ENCODE measurements around the gene NDUFB6.
"Not testable (repeated sequence)": the region's sequence is repeated elsewhere in the genome, so short reads cannot be mapped to it uniquely, and the experiment has no call there.

The NDUFB6 gene

DNA sequence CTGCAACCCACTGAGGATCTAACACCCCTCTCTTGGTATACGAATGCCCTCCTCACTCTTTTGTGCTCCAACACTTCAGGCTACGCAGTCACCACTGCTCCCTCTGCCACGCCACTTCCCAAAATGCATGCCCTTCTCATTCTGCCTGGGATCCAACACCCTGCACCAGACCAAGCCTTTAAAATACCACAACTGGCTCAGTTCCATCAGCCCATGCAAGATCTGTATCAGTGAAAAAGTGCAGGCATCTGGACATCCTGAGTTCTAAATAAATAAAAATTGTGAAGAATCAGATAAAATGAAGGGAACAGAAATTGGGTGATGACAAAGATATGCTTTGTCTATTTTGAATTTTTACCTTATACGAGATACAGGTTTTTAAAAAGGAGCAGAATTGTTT lies 2.7 kb downstream of the NDUFB6 start:
- FAIRE-seq: no peak

DNA sequence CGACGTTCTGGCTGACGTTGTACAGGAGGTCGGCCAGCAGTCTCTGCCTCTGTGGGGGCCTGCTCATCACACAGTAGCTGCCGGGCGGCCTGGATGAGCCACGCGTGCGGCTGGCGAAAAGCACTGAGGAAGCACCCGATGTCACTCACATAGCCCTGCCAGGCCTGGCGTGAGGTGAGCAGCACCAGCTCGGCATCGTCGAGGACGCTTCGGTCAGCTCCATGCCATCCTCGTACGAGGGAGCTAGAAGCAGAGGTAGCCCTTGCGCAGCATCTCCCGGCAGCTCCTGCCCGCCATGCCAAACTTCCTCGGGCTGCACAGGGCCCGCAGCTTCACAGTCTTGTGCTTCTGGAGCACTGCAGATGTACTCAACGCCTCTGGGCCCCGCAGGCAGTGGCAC lies 6.2 kb downstream of the NDUFB6 start:
- FAIRE-seq: no peak

DNA sequence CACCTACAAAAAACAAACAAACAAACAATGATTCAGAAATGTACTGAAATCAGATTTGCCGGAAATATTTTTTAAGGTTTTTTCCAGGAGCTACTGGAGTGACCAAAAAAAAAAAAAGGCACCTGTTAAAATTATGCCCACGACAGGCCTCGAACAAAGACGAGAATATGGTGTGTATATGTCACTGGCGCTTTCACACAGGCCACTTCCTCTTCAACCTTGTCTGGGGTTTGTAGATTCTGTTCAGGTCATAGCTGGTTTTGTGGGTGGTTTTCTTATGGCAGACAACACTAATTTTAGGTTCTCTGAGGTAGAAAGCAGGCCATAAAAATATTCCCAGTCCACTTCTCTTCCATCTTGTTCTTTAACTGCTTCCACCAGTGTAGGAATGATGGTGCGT lies 7.0 kb downstream of the NDUFB6 start:
- no peak for FAIRE-seq

DNA sequence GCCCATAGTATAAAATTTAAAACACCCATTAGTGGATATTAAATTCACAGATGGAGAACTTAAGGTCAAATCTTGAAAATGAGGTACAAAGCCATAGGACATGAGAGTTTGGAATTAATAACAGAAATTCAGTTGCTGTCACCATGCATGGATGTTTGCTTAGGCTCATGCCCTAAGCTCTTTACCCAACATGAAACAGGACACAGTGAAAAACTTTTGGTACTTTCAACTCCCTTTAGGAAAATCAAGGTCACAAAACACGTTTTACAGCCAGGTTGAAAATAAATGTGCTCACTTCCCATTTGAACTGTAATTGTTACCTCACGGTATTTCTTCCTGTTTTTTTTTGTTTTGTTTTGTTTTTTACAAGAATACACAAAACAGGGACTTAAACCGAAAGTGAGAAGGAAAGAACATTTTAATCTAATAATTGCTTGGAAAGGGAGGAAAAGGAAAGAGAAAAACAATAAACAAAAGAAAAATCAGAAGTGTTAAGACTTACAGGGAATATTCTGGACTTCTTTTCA lies 14.5 kb downstream of the NDUFB6 start:
- no peak for FAIRE-seq

DNA sequence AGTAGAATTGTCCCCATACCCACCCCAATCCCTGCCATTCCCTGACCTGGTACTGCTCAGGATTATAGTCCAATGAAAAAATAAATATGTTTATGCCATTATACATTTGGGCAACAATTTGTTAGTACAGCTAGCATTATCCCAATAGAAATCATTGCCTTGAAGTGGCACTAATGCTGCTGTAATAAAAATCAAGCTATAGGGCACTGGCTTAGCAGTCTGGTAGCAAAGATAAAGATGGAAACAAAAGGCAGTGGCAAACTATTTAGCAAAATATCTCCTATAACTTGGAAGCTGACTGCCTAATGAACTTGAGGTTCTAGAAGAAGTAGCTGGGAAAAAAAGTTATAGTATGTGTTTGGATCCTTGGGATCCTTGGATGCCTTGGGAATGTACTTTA lies 18.4 kb downstream of the NDUFB6 start:
- FAIRE-seq: no peak

DNA sequence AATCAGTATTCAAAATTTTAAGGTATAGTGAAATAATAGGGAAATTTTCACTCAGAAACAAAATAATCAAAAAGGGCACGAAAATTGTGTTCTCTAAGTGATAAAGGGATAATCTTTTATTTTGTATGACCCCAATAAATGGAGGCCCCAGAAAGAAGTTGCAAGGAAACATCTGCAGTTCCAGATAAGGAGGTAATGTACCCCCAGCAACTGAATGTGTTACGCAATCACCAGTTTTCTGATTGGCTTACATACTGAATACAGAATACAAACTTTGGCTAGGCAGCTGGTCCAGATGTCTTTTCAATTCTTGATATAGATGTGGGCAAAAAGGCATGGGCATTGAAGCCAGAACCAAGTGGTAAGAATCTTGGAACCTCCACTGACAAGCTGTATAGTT lies 18.9 kb downstream of the NDUFB6 start:
- FAIRE-seq: no peak

DNA sequence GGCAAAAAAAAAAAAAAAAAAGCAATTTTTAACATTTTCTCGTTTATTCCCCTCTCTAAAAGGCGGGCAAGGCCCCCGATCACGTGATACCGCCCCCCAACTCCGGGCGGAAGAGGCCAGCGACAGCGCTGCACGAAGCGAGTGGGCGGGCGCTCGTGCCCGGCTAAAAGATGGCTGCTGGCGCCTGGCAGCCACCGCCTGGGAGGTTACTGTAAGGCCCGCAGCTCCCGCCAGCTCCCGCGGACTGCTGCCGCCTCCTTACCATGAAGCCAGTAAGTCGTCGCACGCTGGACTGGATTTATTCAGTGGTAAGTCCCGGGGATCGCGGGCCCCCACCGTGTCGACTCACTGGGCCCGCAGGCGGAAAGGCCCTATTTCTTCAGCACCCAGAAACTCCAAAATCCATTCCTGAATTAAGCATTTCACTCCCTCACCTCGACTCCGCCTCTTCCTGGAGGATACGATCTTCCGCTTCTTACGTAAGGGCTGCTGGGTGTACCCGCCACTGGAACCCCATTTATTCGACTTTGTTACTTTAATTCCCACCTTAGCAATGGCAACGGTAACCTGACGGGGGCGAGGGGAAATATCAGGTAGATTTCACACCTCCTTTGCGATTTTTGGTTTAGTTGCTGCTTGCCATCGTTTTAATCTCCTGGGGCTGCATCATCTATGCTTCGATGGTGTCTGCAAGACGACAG lies 20.6 kb downstream of the NDUFB6 start, which contains the start of the genes SMIM27 and TOPORS:
TSS of gene SMIM27 (plus strand) at position 156 of the 701 bp plus-strand sequence. CDS start at position 264, 108 bp downstream.
TSS of gene TOPORS (minus strand) at position 415 of the 701 bp plus-strand sequence. CDS start at position 265, 150 bp downstream.
- peak; percentile 31 for FAIRE-seq

DNA sequence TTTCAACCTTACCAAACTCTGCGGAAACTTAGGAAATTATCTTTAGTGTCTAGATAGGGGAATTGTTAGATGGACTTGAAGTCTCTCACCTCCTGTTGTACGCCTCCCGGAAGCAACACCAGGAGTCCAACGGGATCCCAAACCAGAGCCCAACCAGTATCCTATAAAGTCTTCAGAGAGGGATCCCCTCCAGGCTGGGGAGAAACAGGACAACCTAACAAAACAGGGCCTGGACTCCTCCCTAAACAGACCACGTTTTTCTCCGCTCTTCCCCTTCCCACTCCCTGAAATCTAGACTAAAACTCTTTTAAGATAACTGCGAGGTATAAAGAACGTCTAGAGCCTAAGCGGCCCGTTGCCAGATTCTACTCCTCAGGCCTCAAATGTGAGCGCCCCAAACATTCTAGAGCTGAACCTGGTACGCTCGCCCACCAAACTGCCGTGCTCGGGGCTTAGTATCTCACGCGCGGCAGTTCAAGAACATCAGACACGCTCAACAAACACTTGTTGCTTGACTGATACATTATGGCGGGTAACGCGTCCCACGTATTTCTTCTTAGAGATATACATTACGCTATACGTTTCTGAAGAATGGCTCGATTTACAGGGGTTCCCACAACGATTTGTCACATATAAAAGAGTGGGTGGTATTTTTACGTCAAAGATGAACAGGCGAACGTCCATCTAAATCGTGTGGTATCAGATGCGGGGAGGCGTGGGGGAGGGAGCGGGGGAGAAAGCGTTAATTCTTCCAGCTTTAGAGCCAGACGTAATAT lies 21.5 kb downstream of the NDUFB6 start:
- no peak for FAIRE-seq

DNA sequence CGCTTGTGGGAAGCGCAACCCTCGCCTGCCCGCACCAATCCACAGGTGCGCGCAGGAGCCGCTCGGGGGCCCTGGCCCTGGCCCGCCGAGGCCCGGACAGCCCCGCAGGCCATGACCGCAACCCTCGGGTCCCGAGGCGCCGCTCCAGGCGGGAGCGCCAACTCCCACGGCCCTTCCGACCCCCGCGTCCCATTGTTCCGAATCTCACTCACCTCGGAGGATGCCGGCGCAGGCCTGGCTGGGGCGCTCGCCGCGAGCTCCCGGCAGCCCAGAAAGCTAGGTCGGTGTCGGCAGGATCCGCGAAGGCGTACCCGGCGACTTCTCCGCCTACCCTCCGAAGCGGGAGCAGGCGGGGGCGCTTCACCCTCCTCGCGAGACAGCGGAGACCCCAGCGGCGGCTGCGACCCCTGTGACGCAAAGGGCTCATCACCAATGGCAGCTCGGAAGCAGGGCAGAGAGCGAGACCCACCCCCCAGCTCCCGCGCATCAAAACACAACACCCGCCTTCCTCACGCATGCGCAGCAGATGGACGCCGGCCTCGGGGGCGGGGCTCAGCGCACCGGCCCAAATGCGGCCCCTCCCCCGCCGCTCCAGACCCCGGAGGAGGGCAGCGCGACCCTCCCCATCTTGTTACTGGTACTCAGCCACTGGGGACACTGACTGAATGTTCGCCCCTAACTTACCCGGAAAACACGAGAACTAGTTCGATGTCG lies 22.2 kb downstream of the NDUFB6 start:
- FAIRE-seq: no peak

DNA sequence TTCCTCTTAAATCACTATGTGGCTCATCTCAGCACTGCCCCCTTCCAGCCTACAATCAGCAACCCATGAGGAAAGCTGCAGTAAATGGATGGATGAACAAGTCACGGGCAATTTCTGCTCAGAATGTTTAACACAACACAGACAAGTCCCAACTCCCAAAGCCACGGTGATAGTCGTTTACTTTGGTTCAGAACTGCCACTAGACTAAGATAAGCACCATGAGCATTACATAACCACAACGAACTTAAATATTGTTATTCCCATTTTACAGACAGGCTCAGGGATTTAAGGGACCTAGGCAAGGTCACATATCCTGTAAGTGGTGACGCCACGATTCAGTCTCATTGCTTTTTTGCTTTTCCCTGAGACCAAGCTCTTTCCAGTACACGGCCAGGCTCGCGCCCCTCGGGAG lies 22.8 kb downstream of the NDUFB6 start:
- no peak for FAIRE-seq

DNA sequence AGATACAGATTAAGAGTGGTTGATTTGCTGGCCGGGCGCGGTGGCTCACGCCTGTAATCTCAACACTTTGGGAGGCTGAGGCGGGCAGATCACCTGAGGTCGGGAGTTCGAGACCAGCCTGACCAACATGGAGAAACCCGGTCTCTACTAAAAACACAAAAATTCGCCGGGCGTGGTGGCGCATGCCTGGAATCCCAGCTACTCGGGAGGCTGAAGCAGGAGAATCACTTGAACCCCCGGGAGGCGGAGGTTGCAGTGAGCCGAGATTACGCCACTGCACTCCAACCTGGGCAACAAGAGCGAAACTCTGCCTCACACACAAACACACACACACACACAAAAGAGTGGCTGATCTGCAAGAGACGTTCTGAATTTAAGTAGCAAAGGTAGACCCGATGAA lies 24.7 kb downstream of the NDUFB6 start:
- not testable (repeated sequence) for FAIRE-seq

DNA sequence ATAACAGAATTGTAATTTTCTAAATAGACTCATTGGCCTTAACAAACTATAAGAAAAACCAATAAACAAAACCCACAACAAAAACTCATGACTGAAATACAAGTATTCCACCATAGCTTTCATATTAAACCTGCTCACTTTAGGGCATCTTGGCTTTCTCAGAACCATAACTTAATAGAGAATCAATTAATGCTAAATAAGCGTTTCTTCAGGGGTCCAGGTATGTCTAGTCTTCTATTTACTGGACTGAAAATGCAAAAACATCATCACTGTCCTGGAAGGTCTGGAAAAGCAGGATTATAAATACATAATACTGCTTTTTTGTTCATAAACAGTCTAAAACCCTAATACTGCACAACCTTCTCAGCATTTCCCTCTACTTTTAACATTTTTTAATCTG lies 27.1 kb downstream of the NDUFB6 start:
- FAIRE-seq: no peak

DNA sequence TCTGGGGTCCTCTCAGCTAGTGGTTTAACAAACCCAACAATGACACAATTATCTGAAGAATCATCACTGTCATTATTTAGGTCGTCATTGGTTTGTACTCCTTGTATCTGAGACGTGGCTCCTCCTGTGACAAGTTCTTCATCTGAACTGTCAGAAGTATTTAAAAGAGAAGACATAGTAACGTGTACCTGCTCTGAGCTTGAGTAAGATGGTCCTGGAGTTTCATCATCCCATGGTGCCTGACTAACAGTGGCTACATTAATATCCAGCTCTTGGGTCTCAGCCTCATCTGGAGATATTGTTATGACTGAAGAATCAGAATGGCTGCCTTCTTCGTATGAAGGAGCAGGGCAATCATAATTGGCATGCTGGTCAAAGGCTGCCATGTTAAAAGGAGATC lies 29.9 kb downstream of the NDUFB6 start:
- FAIRE-seq: no peak

DNA sequence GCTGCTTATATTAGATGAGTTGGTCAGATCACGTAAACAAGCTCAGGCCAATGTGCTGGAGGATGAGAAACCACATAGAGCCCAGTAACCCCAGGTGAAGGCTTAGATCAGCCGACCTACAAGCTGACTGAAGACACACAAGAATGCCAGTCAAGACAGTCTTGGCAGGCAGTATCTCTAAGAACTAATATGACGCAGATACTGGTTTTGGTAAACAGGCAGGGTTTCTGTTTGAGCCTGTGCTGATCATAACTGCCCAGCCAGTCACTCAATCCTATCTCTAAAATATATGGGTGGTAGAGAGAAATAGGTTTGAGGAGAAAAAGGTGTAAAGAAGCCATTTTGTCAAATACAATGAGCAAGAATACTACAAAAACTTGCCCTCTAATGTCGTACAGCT lies 39.1 kb downstream of the NDUFB6 start:
- FAIRE-seq: no peak

DNA sequence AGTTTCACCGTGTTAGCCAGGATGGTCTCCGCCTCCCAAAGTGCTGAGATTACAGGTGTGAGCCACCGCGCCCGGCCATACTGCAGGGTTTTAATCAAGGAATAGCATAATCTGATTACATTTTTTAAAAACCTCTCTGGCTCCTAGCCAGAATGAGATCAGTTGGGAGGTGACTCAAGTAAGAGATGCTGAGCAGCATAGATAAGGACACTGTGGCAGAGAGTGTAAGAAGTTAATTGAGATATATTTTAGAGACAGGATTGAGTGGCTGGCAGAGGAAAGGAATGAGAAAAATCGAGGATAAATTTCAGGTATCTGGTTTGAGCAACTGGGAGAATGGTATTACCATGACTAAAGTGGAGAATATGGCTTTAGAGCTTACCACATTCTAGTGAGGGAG lies 39.6 kb downstream of the NDUFB6 start:
- no peak for FAIRE-seq

DNA sequence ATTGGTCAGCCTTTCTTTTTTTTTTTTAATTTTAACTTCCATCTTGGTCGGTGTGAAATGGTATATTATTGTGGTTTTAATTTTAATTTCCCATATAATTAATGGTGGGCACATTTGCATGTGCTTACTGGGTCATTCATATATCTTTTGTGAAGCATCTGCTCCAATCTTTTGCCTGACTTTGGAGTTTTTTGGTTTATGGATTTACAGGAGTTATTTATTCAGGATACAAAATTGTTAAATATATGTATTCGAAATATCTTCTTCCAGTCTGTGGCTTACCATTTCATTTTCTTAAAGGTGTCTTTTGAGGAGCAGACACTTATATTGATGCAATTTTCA lies 46.3 kb downstream of the NDUFB6 start:
- no peak for FAIRE-seq

DNA sequence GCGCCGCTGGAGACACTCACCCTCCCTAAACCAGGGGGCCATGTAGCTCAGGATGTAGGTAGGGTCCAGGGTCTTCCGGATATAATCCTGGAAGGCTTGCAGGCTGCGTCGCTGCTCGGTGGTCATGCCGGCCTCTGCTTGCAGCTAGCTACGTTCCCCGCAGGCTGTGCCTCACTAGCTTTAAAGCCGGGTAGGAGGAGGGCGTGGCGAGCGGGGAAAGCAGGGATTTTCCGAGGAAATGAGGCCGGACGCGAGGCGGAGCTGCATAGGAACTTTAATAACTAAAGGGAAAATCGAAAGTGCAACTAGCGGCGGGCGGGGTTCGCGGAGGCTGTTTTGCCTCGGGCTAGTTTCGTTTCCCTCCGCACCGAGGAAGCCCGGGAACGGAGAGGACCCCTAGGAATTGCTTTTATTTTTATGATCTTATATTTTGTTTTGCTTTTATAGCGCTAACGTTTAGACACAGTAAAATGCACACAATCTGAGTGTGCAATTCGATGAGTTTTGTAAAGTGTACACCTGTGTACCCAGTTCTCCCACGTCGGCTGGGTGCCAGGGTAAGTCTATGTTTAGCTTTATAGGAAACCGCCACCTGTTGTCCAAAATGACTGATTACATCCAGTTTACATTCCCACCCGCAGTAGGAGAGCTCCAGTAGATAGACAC lies 46.8 kb downstream of the NDUFB6 start, which contains the start of gene RIGI:
TSS of gene RIGI (minus strand) at position 156 of the 666 bp plus-strand sequence. CDS start at position 126, 30 bp downstream.
- FAIRE-seq: no peak

DNA sequence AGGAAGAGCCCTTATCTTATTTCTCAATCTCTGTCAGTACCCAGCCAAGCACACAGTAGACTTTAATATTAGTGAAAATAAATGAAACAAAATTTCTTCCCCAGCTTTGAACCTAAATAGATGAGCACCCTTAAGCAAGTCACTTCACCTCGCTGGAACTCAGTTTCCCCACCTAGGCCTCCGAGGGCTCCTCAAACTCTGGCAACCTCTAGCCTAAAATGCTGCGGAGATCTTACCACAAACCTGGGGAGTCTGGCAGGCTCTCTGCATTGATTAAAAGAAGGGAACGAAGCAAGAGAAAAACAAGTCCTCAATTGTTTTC lies 47.3 kb downstream of the NDUFB6 start:
- FAIRE-seq: no peak

DNA sequence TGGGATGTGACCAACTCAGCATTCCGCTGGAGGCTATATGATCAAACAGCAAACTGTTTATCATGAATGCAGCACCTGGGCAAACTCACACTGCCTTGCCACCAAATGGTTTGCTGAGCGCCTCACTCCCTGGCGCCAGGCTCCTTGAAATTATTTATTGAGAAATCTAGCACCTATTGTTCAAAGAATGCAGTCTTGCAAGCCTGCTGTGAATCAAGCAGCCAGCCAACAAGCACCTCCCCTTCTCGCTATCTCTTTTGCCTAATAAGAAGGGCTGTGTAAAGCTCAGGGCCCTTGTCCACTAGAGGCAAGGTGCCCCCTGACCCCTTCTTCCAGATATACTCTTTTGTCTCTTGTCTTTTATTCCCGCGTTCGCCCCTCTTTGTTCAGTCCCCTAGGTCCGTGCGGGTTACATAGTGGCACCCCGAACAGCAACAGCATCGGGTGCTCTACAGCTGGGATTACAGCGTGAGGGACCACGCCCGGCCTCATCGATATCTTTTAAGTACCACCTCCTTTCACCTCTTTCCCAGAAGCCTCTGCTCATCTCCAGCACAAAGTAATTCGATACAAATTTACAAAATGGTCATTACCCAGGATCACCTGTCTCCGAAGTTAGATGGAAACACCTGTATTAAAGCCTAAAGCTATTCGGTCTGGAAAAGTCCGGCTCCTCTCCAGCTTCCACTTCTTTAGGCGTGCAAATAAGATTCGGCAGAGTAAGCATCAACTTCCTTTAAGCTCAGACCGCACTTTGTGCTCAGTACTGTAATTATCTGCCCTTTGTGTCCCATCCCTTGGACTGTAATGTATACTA lies 47.9 kb downstream of the NDUFB6 start:
- FAIRE-seq: no peak

DNA sequence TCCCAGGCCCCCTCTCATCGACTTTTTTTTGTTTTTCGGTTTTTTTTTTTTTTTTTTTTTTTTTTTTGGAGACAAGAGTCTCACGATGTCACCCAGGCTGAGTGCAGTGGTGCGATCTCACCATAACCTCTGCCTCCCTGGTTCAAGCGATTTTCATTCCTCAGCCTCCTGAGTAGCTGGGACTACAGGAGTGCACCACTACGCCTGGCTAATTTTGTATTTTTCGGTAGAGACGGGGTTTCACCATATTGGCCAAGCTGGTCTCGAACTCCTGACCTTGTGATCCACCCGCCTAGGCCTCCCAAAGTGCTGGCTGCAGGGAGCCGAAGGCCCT lies 48.4 kb downstream of the NDUFB6 start:
- FAIRE-seq: not testable (repeated sequence)

DNA sequence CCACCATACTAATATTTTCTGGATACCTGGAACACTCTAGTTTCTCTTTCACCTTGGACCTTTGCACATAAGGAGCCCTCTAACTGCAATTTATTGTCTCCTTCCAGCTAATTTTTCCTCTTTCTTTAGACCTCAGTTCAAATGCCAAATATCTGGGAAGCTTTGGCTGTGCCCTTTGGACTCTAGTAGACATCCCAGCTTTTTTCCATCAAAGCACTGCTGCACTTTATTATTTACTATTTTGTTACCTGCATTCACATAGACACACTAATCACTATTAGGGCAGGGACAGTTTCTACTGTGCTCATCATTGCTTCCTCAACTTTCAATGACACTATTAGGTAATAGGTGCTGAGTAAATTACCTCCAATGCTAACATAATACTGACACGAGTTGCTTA lies 49.0 kb downstream of the NDUFB6 start:
- FAIRE-seq: no peak

DNA sequence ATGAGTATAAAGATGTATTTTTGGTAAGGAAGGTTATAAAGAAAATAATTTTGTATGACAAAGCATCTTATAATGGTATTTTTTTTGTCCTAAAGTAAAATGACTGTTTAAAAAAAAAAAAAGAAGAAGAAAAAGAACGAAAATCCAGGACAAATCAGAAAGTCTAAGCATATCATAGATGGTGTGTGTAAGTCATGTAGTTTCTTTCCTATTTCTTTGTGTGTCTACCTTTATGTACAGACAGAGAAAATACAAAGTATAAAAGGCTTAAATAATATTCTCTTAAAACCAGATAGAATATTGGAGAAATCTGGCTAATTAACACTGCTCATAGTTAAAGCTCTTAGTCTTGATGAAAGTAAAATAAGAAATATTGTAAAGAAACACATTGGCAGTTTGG lies 54.7 kb downstream of the NDUFB6 start:
- FAIRE-seq: peak; percentile 45

Measured in TTC549 (cell line).